NT2/D1 (cell line): Measurements from ENCODE around the gene ANXA10.

Experiments
- SUZ12 ChIP-seq: IDR thresholded peaks from 2 replicates; pipeline ENCODE4 v1.6.1; 2011; ENCODE audit not compliant: insufficient read length, insufficient read depth; ENCODE audit errors: extremely low read depth
- ZNF274 ChIP-seq: IDR thresholded peaks from 2 replicates; pipeline ENCODE4 v1.6.1; 2011; ENCODE audit warnings: mild to moderate bottlenecking, low read depth, low read length

GRCh38 chr4:168220893-168221292 lies 128.6 kb downstream of the ANXA10 start:
- TF ChIP-seq SUZ12 (no peak), ZNF274 (no peak)
